HEK293 (cell line): ENCODE measurements around the gene CDCP2.

Source experiments
- REPIN1 ChIP-seq: fragments of 450-650 bp; formaldehyde crosslinking; IDR thresholded peaks from 2 replicates; pipeline ENCODE4 v1.5.1; 2017; ENCODE audit warnings: missing biosample characterization, missing genetic modification characterization, low read depth
- ZBTB1 ChIP-seq: fragments of 450-650 bp; formaldehyde crosslinking; IDR thresholded peaks from 2 replicates; pipeline ENCODE4 v1.5.1; 2016; ENCODE audit warnings: missing biosample characterization, missing genetic modification characterization
- ZNF121 ChIP-seq: fragments of 450-650 bp; formaldehyde crosslinking; IDR thresholded peaks from 2 replicates; pipeline ENCODE4 v1.5.1; 2016; ENCODE audit warnings: missing biosample characterization, missing genetic modification characterization
- ZNF274 ChIP-seq, 2 experiments: fragments of 200-500 bp in 1 of 2; fragments of 450-650 bp in 1 of 2; sonication (Bioruptor generic) in 1 of 2; formaldehyde crosslinking in 1 of 2; IDR thresholded peaks; 2 replicates each; pipeline versions ENCODE4 v1.5.1 to v1.6.1; 2014 to 2016; ENCODE audit warnings: borderline replicate concordance in 1 of 2, inconsistent platforms in 1 of 2, low read length in 1 of 2, missing biosample characterization in 1 of 2, missing genetic modification characterization in 1 of 2
- ZNF571 ChIP-seq: fragments of 450-650 bp; formaldehyde crosslinking; IDR thresholded peaks from 2 replicates; pipeline ENCODE4 v1.5.0; 2017; ENCODE audit warnings: missing biosample characterization, missing genetic modification characterization
- ZNF624 ChIP-seq: fragments of 450-650 bp; formaldehyde crosslinking; IDR thresholded peaks from 2 replicates; pipeline ENCODE4 v1.5.1; 2017; ENCODE audit warnings: missing biosample characterization, missing genetic modification characterization
- ZNF670 ChIP-seq: fragments of 450-650 bp; formaldehyde crosslinking; IDR thresholded peaks from 2 replicates; pipeline ENCODE4 v1.5.1; 2016; ENCODE audit warnings: missing biosample characterization, missing genetic modification characterization, low read depth
- TF ChIP-seq, protein P1 (sequence below): sonication (generic); formaldehyde crosslinking; IDR thresholded peaks from 2 replicates; pipeline ENCODE4 v1.8.1; 2022; ENCODE audit warnings: mild to moderate bottlenecking, moderate library complexity, missing genetic modification reagents
- TF ChIP-seq, protein P2 (sequence below): fragments of 450-650 bp; formaldehyde crosslinking; IDR thresholded peaks from 2 replicates; pipeline ENCODE4 v1.5.1; 2016; ENCODE audit warnings: missing biosample characterization, missing genetic modification characterization
- TF ChIP-seq, protein P3 (sequence below): fragments of 450-650 bp; formaldehyde crosslinking; IDR thresholded peaks from 2 replicates; pipeline ENCODE4 v1.5.1; 2016; ENCODE audit warnings: missing biosample characterization, missing genetic modification characterization
- TF ChIP-seq, protein P4 (sequence below): fragments of 450-650 bp; formaldehyde crosslinking; IDR thresholded peaks from 2 replicates; pipeline ENCODE4 v1.5.1; 2016; ENCODE audit warnings: missing biosample characterization, missing genetic modification characterization
- TF ChIP-seq, protein P5 (sequence below): fragments of 450-650 bp; formaldehyde crosslinking; IDR thresholded peaks from 2 replicates; pipeline ENCODE4 v1.5.1; 2016; ENCODE audit warnings: missing biosample characterization, missing genetic modification characterization

DNA sequence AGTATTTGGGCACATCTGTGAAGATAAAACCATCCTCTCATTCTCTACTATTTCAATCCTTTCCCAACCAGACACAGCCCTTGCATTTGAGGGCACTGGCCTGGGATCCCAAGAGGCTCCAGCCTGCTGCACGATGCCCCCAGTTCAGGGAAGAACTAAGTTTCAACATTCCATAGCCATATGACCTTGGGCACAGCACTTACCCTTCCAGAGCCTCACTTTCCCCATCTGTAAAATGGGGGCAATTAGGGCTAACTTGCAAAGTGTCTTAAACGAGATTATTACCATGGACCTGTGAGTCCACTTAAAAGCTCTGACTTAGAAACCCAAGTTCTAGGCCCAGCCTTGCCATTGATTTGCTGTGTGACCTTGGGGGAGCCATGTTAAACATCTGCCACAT, 22.9 kb downstream of the CDCP2 start:
- TF ChIP-seq REPIN1 (tag by site-specific recombination) (no peak), ZNF624 (tag by site-specific recombination) (no peak), ZNF121 (tag by site-specific recombination) (no peak), ZBTB1 (no peak), ZNF571 (tag by site-specific recombination) (no peak), ZNF274 (IDR thresholded peaks at IDR 0.05; ENCODE audit: low read length) (no peak), ZNF274 (tag by site-specific recombination; IDR thresholded peaks at IDR 0.05; ENCODE audit: borderline replicate concordance) (no peak), ZNF670 (tag by site-specific recombination) (no peak)
- TF ChIP-seq, protein P1, sequence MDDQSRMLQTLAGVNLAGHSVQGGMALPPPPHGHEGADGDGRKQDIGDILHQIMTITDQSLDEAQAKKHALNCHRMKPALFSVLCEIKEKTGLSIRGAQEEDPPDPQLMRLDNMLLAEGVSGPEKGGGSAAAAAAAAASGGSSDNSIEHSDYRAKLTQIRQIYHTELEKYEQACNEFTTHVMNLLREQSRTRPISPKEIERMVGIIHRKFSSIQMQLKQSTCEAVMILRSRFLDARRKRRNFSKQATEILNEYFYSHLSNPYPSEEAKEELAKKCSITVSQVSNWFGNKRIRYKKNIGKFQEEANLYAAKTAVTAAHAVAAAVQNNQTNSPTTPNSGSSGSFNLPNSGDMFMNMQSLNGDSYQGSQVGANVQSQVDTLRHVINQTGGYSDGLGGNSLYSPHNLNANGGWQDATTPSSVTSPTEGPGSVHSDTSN = no peak
- TF ChIP-seq, protein P2, sequence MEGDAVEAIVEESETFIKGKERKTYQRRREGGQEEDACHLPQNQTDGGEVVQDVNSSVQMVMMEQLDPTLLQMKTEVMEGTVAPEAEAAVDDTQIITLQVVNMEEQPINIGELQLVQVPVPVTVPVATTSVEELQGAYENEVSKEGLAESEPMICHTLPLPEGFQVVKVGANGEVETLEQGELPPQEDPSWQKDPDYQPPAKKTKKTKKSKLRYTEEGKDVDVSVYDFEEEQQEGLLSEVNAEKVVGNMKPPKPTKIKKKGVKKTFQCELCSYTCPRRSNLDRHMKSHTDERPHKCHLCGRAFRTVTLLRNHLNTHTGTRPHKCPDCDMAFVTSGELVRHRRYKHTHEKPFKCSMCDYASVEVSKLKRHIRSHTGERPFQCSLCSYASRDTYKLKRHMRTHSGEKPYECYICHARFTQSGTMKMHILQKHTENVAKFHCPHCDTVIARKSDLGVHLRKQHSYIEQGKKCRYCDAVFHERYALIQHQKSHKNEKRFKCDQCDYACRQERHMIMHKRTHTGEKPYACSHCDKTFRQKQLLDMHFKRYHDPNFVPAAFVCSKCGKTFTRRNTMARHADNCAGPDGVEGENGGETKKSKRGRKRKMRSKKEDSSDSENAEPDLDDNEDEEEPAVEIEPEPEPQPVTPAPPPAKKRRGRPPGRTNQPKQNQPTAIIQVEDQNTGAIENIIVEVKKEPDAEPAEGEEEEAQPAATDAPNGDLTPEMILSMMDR = no peak
- TF ChIP-seq, protein P3, sequence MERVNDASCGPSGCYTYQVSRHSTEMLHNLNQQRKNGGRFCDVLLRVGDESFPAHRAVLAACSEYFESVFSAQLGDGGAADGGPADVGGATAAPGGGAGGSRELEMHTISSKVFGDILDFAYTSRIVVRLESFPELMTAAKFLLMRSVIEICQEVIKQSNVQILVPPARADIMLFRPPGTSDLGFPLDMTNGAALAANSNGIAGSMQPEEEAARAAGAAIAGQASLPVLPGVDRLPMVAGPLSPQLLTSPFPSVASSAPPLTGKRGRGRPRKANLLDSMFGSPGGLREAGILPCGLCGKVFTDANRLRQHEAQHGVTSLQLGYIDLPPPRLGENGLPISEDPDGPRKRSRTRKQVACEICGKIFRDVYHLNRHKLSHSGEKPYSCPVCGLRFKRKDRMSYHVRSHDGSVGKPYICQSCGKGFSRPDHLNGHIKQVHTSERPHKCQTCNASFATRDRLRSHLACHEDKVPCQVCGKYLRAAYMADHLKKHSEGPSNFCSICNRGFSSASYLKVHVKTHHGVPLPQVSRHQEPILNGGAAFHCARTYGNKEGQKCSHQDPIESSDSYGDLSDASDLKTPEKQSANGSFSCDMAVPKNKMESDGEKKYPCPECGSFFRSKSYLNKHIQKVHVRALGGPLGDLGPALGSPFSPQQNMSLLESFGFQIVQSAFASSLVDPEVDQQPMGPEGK (tag by site-specific recombination) = no peak
- TF ChIP-seq, protein P4, sequence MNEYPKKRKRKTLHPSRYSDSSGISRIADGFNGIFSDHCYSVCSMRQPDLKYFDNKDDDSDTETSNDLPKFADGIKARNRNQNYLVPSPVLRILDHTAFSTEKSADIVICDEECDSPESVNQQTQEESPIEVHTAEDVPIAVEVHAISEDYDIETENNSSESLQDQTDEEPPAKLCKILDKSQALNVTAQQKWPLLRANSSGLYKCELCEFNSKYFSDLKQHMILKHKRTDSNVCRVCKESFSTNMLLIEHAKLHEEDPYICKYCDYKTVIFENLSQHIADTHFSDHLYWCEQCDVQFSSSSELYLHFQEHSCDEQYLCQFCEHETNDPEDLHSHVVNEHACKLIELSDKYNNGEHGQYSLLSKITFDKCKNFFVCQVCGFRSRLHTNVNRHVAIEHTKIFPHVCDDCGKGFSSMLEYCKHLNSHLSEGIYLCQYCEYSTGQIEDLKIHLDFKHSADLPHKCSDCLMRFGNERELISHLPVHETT (tag by site-specific recombination) = no peak
- TF ChIP-seq, protein P5, sequence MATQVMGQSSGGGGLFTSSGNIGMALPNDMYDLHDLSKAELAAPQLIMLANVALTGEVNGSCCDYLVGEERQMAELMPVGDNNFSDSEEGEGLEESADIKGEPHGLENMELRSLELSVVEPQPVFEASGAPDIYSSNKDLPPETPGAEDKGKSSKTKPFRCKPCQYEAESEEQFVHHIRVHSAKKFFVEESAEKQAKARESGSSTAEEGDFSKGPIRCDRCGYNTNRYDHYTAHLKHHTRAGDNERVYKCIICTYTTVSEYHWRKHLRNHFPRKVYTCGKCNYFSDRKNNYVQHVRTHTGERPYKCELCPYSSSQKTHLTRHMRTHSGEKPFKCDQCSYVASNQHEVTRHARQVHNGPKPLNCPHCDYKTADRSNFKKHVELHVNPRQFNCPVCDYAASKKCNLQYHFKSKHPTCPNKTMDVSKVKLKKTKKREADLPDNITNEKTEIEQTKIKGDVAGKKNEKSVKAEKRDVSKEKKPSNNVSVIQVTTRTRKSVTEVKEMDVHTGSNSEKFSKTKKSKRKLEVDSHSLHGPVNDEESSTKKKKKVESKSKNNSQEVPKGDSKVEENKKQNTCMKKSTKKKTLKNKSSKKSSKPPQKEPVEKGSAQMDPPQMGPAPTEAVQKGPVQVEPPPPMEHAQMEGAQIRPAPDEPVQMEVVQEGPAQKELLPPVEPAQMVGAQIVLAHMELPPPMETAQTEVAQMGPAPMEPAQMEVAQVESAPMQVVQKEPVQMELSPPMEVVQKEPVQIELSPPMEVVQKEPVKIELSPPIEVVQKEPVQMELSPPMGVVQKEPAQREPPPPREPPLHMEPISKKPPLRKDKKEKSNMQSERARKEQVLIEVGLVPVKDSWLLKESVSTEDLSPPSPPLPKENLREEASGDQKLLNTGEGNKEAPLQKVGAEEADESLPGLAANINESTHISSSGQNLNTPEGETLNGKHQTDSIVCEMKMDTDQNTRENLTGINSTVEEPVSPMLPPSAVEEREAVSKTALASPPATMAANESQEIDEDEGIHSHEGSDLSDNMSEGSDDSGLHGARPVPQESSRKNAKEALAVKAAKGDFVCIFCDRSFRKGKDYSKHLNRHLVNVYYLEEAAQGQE (tag by site-specific recombination) = no peak
